OCI-LY7 (cell line): Measurements from ENCODE around the gene ANTXR1.

Source experiments
- EZH2phosphoT487 ChIP-seq: fragments of 200-600 bp; sonication (generic); IDR thresholded peaks from 2 replicates; pipeline ENCODE4 v1.6.1; 2018; ENCODE audit warnings: low read depth, borderline replicate concordance, mild to moderate bottlenecking, mixed run types, antibody characterized with exemption, low read length, moderate library complexity, mixed read lengths
- TF ChIP-seq, protein P1 (sequence below): fragments of 200-600 bp; sonication (generic); conservative IDR thresholded peaks from 2 replicates; pipeline ENCODE4 v1.5.1; 2014; ENCODE audit warnings: mild to moderate bottlenecking, antibody characterized with exemption, low read length, moderate library complexity, mixed read lengths

DNA sequence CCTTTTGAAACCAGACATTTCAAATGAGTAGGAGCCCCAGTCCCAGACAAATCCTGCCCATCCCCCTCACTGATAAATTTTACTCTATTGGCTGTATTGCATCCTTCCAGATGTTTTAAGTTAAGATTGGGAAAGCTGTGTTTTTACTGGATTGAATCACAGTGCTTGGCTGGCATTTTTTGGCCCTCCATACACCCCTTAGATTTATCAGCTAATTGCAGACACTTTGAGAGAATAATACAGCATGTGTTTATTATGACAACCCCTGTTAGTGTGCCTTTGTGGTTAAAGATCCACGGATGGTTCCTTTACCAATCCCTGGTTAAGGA is 74.9 kb downstream of the ANTXR1 start:
- TF ChIP-seq, protein P1, sequence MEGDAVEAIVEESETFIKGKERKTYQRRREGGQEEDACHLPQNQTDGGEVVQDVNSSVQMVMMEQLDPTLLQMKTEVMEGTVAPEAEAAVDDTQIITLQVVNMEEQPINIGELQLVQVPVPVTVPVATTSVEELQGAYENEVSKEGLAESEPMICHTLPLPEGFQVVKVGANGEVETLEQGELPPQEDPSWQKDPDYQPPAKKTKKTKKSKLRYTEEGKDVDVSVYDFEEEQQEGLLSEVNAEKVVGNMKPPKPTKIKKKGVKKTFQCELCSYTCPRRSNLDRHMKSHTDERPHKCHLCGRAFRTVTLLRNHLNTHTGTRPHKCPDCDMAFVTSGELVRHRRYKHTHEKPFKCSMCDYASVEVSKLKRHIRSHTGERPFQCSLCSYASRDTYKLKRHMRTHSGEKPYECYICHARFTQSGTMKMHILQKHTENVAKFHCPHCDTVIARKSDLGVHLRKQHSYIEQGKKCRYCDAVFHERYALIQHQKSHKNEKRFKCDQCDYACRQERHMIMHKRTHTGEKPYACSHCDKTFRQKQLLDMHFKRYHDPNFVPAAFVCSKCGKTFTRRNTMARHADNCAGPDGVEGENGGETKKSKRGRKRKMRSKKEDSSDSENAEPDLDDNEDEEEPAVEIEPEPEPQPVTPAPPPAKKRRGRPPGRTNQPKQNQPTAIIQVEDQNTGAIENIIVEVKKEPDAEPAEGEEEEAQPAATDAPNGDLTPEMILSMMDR: no peak
- TF ChIP-seq EZH2phosphoT487: no peak
